Lower leg skin (tissue), 3 donors: ENCODE results near the gene PPP1R1B.

ENCODE experiments used
- POLR2A ChIP-seq, 2 donors: fragments of 450-650 bp; IDR thresholded peaks; one replicate each; pipeline ENCODE4 v1.6.1; 2016 to 2017; ENCODE audit warnings: antibody characterized with exemption in 2 of 2, mild to moderate bottlenecking in 1 of 2, moderate library complexity in 1 of 2
- TF ChIP-seq, protein P1 (sequence below), 3 donors: fragments of 450-650 bp; IDR thresholded peaks; one replicate each; pipeline ENCODE4 v1.5.1; 2016; ENCODE audit warnings: antibody characterized with exemption in 3 of 3, mild to moderate bottlenecking in 3 of 3, moderate library complexity in 2 of 3

DNA sequence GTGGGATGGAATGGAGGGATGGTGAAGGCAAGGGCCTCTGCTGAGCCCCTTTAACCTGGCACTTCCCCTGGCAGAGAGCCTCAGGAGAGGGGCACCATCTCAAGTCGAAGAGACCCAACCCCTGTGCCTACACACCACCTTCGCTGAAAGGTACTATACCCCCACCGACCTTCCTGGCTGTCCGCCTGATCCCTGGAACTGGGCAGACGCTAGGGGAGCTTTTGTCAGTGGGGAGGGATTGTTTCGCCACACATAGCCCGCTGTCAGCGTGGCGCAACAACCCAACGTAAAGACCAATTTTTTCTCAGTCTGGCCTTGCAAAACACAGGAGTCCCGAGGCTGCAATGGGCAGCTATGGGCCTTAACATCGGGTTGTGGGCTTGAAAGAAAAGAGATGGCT, 3.1 kb downstream of the PPP1R1B start:
- TF ChIP-seq, protein P1, sequence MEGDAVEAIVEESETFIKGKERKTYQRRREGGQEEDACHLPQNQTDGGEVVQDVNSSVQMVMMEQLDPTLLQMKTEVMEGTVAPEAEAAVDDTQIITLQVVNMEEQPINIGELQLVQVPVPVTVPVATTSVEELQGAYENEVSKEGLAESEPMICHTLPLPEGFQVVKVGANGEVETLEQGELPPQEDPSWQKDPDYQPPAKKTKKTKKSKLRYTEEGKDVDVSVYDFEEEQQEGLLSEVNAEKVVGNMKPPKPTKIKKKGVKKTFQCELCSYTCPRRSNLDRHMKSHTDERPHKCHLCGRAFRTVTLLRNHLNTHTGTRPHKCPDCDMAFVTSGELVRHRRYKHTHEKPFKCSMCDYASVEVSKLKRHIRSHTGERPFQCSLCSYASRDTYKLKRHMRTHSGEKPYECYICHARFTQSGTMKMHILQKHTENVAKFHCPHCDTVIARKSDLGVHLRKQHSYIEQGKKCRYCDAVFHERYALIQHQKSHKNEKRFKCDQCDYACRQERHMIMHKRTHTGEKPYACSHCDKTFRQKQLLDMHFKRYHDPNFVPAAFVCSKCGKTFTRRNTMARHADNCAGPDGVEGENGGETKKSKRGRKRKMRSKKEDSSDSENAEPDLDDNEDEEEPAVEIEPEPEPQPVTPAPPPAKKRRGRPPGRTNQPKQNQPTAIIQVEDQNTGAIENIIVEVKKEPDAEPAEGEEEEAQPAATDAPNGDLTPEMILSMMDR (IDR thresholded peaks at IDR 0.05), result no peak
- no peak for TF ChIP-seq POLR2A (IDR thresholded peaks at IDR 0.05)
